H1 (cell line): ENCODE data around the gene EBF3. TPM values are rescaled to one million over a fixed set of nuclear protein-coding genes. Genes with fewer than 3 reads are reported as not detected.

Experiments used
- GTF2F1 ChIP-seq: IDR thresholded peaks from 2 replicates; pipeline ENCODE4 v1.6.1; 2012; ENCODE audit warnings: low read depth, low read length, improper control_type of control experiment, borderline replicate concordance
- polyA plus RNA-seq, 7 experiments: library from polyadenylated mRNA; depleted of rRNA in 3 of 7; stranded (reverse) in 5 of 7; unstranded in 2 of 7; fragments of >200 nt in 5 of 7; fragments of 200-250 nt in 2 of 7; gene quantifications; 1 replicate in 5 of 7; 2 replicates in 1 of 7; 4 replicates in 1 of 7; pipeline versions ENCODE4 v1.2.1 to v1.2.3, GENCODE V29; 2011 to 2013; ENCODE audit warnings: missing spikeins in 2 of 7, mixed read lengths in 2 of 7
- total RNA-seq: library from RNA; stranded (reverse); fragmentation: NEBNext Ultra II Directional; extraction: Animal tissue kit (Norgen Biotek cat#: 25700); gene quantifications from 2 replicates; pipeline ENCODE4 v1.2.1, GENCODE V29; 2021
- TF ChIP-seq, protein P1 (sequence below): IDR thresholded peaks from 2 replicates; pipeline ENCODE4 v1.6.1; 2011; ENCODE audit warnings: low read depth, mild to moderate bottlenecking, low read length; ENCODE audit not compliant: insufficient read depth

EBF3 gene
- total and polyA plus RNA-seq, 2 of the 8 experiments (the other 6 are each of a cell fraction or from before 2014, with no cell fraction given), result 0.08 to 0.26 TPM

DNA sequence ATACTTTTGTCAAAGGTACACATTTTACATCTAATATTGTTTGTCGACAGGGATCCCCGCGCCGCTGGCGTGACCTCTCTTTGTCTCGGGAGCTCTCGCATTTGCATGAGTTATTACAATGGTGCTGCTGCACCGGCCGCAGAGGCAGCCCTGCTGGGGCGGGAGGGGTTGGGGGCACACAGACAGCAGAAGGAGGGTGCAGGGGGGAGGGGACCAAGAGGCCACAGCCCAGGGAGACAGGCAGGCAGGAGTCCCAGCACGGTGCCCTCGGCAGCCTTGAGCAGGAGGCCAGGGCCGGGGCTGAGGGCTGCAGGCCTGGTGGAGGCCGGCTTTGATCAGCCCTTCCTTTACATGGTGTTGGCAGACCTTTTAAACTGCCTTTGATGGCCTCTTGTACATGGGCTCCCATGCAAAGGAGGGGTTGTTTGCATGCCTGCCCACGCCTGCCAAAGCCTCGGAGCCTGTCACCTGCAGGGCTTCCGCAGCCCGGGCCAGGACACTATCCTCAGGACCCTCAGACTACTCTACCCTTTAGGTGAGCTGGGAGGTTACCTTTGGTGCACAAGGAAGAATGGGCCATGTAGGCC is 95.5 kb downstream of the EBF3 start (continued):
- TF ChIP-seq, protein P1, sequence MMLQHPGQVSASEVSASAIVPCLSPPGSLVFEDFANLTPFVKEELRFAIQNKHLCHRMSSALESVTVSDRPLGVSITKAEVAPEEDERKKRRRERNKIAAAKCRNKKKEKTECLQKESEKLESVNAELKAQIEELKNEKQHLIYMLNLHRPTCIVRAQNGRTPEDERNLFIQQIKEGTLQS, result no peak
- no peak for TF ChIP-seq GTF2F1
